K562 (cell line): Measurements from ENCODE around the gene FHIT. TPM values are rescaled to one million over a fixed set of nuclear protein-coding genes. Genes with fewer than 3 reads are reported as not detected.

Source experiments
- ATAC-seq: fragments of 200-7000 bp; cut with Tn5 transposase; 3 replicates; pipeline ENCODE4 v1.9.1; 2020; ENCODE audit warnings: moderate library complexity
- BruUV-seq: library from RNA; stranded (reverse); fragments of 400-500 nt; replicated peaks from 2 replicates; lab custom pipeline; 2021; lab: Mats Ljungman, UMichigan
- CTCF ChIA-PET: fragments of 300-600 bp; formaldehyde crosslinking; extraction: SDS; loops from one replicate; lab custom pipeline; 2021; ENCODE audit warnings: low intra/inter-chr PET ratio; lab: Yijun Ruan, JAX
- POLR2A ChIA-PET: fragments of 300-600, 350-650 bp; sonication (Branson Sonifier 250); formaldehyde crosslinking; extraction: SDS; loops from one replicate; lab custom pipeline; 2021; ENCODE audit warnings: antibody characterized with exemption, inconsistent platforms; lab: Yijun Ruan, JAX
- DNase-seq, 4 experiments: peaks; one replicate each; pipeline versions ENCODE4 v3.0.0 to v3.0.0-alpha.2; 2011 to 2018; ENCODE audit warnings: low spot score in 3 of 4, mixed read lengths in 3 of 4; ENCODE audit errors: extremely low read depth in 1 of 4
- FAIRE-seq: peaks from 2 replicates; lab custom pipeline; 2011; peaks lifted over from hg19 to GRCh38; lab: Jason Lieb, UNC
- H2AFZ ChIP-seq: 2 replicates; pipeline ENCODE4 v1.6.0; 2011; ENCODE audit warnings: low read depth, low read length, control low read depth, inconsistent platforms
- H3K27ac ChIP-seq: fragments of 200-600 bp; 3 replicates; pipeline ENCODE4 v1.8.0; 2011; ENCODE audit warnings: low read depth, mild to moderate bottlenecking, control low read depth, inconsistent platforms, low read length, moderate library complexity, mixed read lengths; ENCODE audit errors: extremely low read depth
- H3K27me3 ChIP-seq, 2 experiments: fragments of 300-600 bp in 1 of 2; 2 replicates in 1 of 2; 3 replicates in 1 of 2; pipeline versions ENCODE4 v1.6.0 to v1.8.0; 2011; ENCODE audit warnings: inconsistent platforms in 2 of 2, low read length in 2 of 2, mild to moderate bottlenecking in 1 of 2, mixed read lengths in 1 of 2, moderate library complexity in 1 of 2; ENCODE audit not compliant: control insufficient read depth in 2 of 2, insufficient read depth in 2 of 2
- H3K36me3 ChIP-seq: fragments of 300-600 bp; 3 replicates; pipeline ENCODE4 v1.8.0; 2011; ENCODE audit warnings: mild to moderate bottlenecking, low read length, inconsistent platforms; ENCODE audit not compliant: control insufficient read depth, insufficient read depth
- H3K4me1 ChIP-seq, 2 experiments: fragments of 200-600 bp in 1 of 2; replicated peaks in 1 of 2; 2 replicates in 1 of 2; 3 replicates in 1 of 2; pipeline versions ENCODE4 v1.5.1 to v1.8.0; 2011; ENCODE audit warnings: inconsistent platforms in 2 of 2, low read length in 2 of 2, mild to moderate bottlenecking in 1 of 2, mixed read lengths in 1 of 2, moderate library complexity in 1 of 2; ENCODE audit not compliant: control insufficient read depth in 2 of 2, insufficient read depth in 2 of 2
- H3K4me2 ChIP-seq: 2 replicates; pipeline ENCODE4 v1.6.1; 2011; ENCODE audit warnings: low read length, control low read depth, inconsistent platforms, mixed read lengths; ENCODE audit not compliant: insufficient read depth
- H3K4me3 ChIP-seq: fragments of 200-600 bp; sonication (generic), shearing (Covaris generic); 2 replicates; pipeline ENCODE4 v1.5.1; 2016; ENCODE audit warnings: control low read depth, inconsistent platforms
- H3K79me2 ChIP-seq: fragments of 200-600 bp; 3 replicates; pipeline ENCODE4 v1.8.0; 2011; ENCODE audit warnings: low read length, inconsistent platforms; ENCODE audit not compliant: control insufficient read depth, insufficient read depth
- H3K9ac ChIP-seq, 2 experiments: 2 replicates each; pipeline versions ENCODE4 v1.6.0 to v1.6.1; 2011; ENCODE audit warnings: low read depth in 2 of 2, low read length in 2 of 2, control low read depth in 1 of 2, inconsistent platforms in 1 of 2, mild to moderate bottlenecking in 1 of 2, mixed read lengths in 1 of 2; ENCODE audit not compliant: insufficient read depth in 1 of 2
- H3K9me1 ChIP-seq: one replicate; pipeline ENCODE4 v1.6.0; 2011; ENCODE audit warnings: inconsistent platforms, mild to moderate bottlenecking, low read length, moderate library complexity; ENCODE audit not compliant: control insufficient read depth, insufficient read depth
- H3K9me3 ChIP-seq: replicated peaks from 2 replicates; pipeline ENCODE4 v1.5.1; 2011; ENCODE audit warnings: low read depth, low read length, inconsistent platforms; ENCODE audit not compliant: control insufficient read depth, insufficient read depth
- H4K20me1 ChIP-seq: replicated peaks from 2 replicates; pipeline ENCODE4 v1.6.1; 2011; ENCODE audit warnings: low read length, inconsistent platforms, mixed read lengths; ENCODE audit not compliant: control insufficient read depth, insufficient read depth
- CHD2 ChIP-seq: IDR thresholded peaks from 2 replicates; pipeline ENCODE4 v1.6.1; 2011; ENCODE audit warnings: low read depth, low read length
- KLF1 ChIP-seq: fragments of 450-650 bp; IDR thresholded peaks from 2 replicates; pipeline ENCODE4 v1.6.1; 2016; ENCODE audit warnings: missing genetic modification characterization, missing compliant biosample characterization
- MYNN ChIP-seq, 2 experiments: sonication (generic); formaldehyde crosslinking in 1 of 2; IDR thresholded peaks; 2 replicates each; pipeline versions ENCODE4 v1.5.0 to v1.6.1; 2016 to 2020; ENCODE audit warnings: antibody characterized with exemption in 1 of 2, missing genetic modification reagents in 1 of 2
- SUPT5H ChIP-seq: fragments of 450-650 bp; IDR thresholded peaks from 2 replicates; pipeline ENCODE4 v1.6.1; 2016
- WGBS: fragments of 100-300 bp; shearing (Covaris generic); methylation state at CpG from one replicate; pipeline ENCODE4 v1.1.6; 2016; ENCODE audit warnings: low coverage, mixed read lengths; ENCODE audit not compliant: insufficient coverage; ENCODE audit errors: missing lambda C conversion rate; 5-methylcytosine and 5-hydroxymethylcytosine counted together
- in situ Hi-C: fragments of 300-500 bp; cut with MboI; formaldehyde crosslinking; loops from 4 replicates; pipeline ENCODE4 v1.15.0; 2018; ENCODE audit warnings: inconsistent platforms, mixed read lengths
- intact Hi-C: fragments of 100-400 bp; cut with micrococcal nuclease; formaldehyde crosslinking; loops from 2 replicates; pipeline ENCODE4 v1.14.2; 2022
- polyA plus RNA-seq, 8 experiments: library from polyadenylated mRNA; depleted of rRNA in 4 of 8; stranded (reverse) in 5 of 8; unstranded in 3 of 8; fragments of >200 nt; fragmentation: Nextera tagmentation in 2 of 8; fragmentation: Illumina TruSeq in 1 of 8; extraction: Ambion mirVana in 2 of 8; extraction: Trizol in 1 of 8; gene quantifications; 2 replicates each; pipeline versions ENCODE4 v1.2.1 to v1.2.3, GENCODE V29; 2011 to 2014; ENCODE audit warnings: inconsistent platforms in 1 of 8, missing spikeins in 1 of 8
- total RNA-seq, 7 experiments: library from RNA; depleted of rRNA in 6 of 7; stranded (reverse); fragments of >200 nt in 6 of 7; fragmentation: Illumina TruSeq in 2 of 7; extraction: Trizol in 2 of 7; gene quantifications; 2 replicates each; pipeline versions ENCODE4 v1.2.1 to v1.2.3, GENCODE V29; 2011 to 2021; ENCODE audit warnings: low replicate concordance in 1 of 7
- TF ChIP-seq, protein P1 (sequence below), 2 experiments: fragments of 450-650 bp; IDR thresholded peaks; 2 replicates each; pipeline ENCODE4 v1.6.1; 2016; ENCODE audit warnings: mild to moderate bottlenecking in 2 of 2, borderline replicate concordance in 1 of 2, low read depth in 1 of 2, moderate library complexity in 1 of 2
- TF ChIP-seq, protein P2 (sequence below): sonication (generic); formaldehyde crosslinking; IDR thresholded peaks from 2 replicates; pipeline ENCODE4 v1.8.1; 2022; ENCODE audit warnings: missing genetic modification reagents
- TF ChIP-seq, protein P3 (sequence below), 2 experiments: fragments of 450-650 bp in 1 of 2; sonication (generic) in 1 of 2; formaldehyde crosslinking in 1 of 2; IDR thresholded peaks in 1 of 2; conservative IDR thresholded peaks in 1 of 2; 2 replicates each; pipeline versions ENCODE4 v1.6.1 to v1.8.1; 2016 to 2023; ENCODE audit warnings: mild to moderate bottlenecking in 2 of 2, moderate library complexity in 2 of 2, inconsistent platforms in 1 of 2, missing genetic modification reagents in 1 of 2
- TF ChIP-seq, protein P4 (sequence below): fragments of 450-650 bp; IDR thresholded peaks from 2 replicates; pipeline ENCODE4 v1.6.1; 2014; ENCODE audit warnings: low read depth, mild to moderate bottlenecking, moderate library complexity, borderline replicate concordance

FHIT gene
- total and polyA plus RNA-seq, 9 of the 15 experiments (the other 6 are each of a cell fraction or from before 2014, with no cell fraction given): 1.7 to 9.1 (median 4.3) TPM

DNA sequence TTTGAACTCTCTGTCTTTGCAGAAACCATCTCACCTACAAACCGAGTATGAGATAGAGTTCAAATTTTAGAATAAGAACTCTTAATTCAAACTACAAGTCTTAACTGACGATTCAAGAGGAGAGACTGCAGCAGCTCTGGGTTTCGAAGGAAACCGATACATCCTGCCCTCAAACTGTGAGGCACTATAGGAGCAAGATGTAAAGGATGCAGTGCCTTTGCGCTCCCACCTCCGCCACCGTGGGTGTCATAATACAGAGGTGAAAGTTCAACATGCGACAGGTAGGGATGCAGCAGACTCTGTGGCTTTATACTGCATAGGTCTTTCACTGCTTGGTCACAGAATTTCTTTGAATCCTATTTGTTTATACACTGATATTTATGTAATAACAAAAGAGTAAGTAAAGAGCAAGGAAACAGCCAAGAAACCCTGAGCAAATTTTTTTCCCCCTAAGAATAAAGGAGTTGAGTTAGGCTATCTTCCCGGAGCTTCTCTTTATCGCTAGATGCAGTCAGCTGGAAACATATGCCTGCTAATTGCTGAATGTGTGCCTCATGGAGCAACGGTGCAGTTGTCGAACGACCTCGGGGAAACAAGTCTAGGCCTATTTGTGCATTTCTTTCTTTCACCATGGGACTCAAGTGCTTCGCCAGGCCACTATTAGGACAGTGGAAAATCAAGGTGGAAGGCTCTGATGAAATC, 1103.9 kb downstream of the FHIT start:
- ATAC-seq: no peak
- BruUV-seq: no TSS peak
- TF ChIP-seq, protein P1, sequence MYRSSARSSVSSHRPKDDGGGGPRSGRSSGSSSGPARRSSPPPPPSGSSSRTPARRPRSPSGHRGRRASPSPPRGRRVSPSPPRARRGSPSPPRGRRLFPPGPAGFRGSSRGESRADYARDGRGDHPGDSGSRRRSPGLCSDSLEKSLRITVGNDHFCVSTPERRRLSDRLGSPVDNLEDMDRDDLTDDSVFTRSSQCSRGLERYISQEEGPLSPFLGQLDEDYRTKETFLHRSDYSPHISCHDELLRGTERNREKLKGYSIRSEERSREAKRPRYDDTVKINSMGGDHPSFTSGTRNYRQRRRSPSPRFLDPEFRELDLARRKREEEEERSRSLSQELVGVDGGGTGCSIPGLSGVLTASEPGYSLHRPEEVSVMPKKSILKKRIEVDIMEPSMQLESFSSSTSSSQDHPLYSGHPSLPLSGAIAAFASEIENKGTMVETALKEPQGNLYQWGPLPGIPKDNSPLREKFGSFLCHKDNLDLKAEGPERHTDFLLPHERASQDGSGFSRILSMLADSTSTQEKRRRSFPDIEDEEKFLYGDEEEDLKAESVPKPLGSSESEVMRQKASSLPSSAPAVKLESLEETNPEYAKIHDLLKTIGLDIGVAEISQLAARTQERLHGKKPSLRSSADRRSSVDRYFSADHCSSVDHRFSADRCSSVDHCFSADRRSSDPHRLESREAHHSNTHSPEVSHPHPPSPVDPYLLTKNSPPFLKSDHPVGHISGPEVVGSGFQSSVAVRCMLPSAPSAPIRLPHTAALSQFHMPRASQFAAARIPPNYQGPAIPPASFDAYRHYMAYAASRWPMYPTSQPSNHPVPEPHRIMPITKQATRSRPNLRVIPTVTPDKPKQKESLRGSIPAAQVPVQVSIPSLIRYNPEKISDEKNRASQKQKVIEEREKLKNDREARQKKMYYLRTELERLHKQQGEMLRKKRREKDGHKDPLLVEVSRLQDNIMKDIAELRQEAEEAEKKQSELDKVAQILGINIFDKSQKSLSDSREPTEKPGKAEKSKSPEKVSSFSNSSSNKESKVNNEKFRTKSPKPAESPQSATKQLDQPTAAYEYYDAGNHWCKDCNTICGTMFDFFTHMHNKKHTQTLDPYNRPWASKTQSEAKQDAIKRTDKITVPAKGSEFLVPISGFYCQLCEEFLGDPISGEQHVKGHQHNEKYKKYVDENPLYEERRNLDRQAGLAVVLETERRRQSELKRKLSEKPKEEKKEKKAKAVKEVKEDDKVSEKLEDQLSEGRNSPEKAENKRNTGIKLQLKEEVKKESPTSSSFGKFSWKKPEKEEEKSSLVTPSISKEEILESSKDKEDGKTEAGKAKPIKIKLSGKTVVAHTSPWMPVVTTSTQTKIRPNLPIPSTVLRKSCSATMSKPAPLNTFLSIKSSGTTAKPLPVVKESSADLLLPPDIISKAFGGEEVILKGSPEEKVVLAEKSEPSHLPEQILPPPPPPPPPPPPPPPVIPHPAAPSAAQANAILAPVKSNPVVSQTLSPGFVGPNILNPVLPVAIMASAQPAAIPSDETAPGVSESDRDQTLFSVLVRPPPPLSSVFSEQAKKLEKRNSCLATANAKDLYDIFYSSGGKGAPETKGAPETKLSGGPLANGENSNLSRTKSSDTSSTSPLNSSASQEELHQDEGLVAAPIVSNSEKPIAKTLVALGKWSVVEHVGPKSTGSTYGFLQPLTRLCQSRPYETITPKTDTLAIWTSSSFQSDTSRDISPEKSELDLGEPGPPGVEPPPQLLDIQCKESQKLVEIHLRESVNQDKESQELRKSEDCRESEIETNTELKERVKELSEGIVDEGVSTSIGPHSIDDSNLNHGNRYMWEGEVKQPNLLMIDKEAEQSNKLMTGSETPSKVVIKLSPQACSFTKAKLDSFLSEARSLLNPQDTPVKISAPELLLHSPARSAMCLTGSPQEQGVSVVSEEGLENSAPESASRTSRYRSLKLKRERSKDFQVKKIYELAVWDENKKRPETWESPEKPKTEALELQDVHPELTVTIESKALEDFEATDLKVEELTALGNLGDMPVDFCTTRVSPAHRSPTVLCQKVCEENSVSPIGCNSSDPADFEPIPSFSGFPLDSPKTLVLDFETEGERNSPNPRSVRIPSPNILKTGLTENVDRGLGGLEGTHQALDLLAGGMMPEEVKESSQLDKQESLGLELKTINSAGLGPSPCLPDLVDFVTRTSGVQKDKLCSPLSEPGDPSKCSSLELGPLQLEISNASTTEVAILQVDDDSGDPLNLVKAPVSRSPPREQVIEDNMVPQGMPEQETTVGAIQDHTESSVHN (IDR thresholded peaks at IDR 0.05; ENCODE audit: borderline replicate concordance in 1 of 2, low read depth in 1 of 2): no peak
- TF ChIP-seq MYNN (IDR thresholded peaks at IDR 0.05) (no peak), MYNN (CRISPR knock-in tag; IDR thresholded peaks at IDR 0.05) (no peak), CHD2 (no peak), SUPT5H (no peak), KLF1 (tag) (no peak)
- TF ChIP-seq, protein P2, sequence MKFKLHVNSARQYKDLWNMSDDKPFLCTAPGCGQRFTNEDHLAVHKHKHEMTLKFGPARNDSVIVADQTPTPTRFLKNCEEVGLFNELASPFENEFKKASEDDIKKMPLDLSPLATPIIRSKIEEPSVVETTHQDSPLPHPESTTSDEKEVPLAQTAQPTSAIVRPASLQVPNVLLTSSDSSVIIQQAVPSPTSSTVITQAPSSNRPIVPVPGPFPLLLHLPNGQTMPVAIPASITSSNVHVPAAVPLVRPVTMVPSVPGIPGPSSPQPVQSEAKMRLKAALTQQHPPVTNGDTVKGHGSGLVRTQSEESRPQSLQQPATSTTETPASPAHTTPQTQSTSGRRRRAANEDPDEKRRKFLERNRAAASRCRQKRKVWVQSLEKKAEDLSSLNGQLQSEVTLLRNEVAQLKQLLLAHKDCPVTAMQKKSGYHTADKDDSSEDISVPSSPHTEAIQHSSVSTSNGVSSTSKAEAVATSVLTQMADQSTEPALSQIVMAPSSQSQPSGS: no peak
- TF ChIP-seq, protein P3, sequence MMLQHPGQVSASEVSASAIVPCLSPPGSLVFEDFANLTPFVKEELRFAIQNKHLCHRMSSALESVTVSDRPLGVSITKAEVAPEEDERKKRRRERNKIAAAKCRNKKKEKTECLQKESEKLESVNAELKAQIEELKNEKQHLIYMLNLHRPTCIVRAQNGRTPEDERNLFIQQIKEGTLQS (IDR thresholded peaks at IDR 0.05): no peak
- TF ChIP-seq, protein P3 (CRISPR knock-in tag; conservative IDR thresholded peaks at IDR 0.05): no peak
- TF ChIP-seq, protein P4, sequence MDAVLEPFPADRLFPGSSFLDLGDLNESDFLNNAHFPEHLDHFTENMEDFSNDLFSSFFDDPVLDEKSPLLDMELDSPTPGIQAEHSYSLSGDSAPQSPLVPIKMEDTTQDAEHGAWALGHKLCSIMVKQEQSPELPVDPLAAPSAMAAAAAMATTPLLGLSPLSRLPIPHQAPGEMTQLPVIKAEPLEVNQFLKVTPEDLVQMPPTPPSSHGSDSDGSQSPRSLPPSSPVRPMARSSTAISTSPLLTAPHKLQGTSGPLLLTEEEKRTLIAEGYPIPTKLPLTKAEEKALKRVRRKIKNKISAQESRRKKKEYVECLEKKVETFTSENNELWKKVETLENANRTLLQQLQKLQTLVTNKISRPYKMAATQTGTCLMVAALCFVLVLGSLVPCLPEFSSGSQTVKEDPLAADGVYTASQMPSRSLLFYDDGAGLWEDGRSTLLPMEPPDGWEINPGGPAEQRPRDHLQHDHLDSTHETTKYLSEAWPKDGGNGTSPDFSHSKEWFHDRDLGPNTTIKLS: no peak

More for the DNA sequence above, 1103.9 kb downstream of the FHIT start:
- DNase-seq (no peak), FAIRE-seq (no peak)
- no peaks in the 10 kb centered on the region for H3K9me1 ChIP-seq
- no peak overlapping the region for H3K9ac ChIP-seq
- WGBS: 53% methylated on average over 14 of the region's 15 CpGs
- no peaks in the 10 kb centered on the region for H3K27me3 ChIP-seq
- H3K36me3 ChIP-seq: no peaks in the 10 kb centered on the region
- H3K4me3 ChIP-seq: no peak overlapping the region
- H4K20me1 ChIP-seq: no peaks in the 10 kb centered on the region
- in situ Hi-C loops (no loop called here), intact Hi-C loops (no loop called here)
- H3K27ac ChIP-seq: no peak overlapping the region
- no peak overlapping the region for H2AFZ ChIP-seq
- no peaks in the 10 kb centered on the region for H3K79me2 ChIP-seq
- no peaks in the 10 kb centered on the region for H3K4me1 ChIP-seq
- ChIA-PET CTCF (no interaction called here), POLR2A (interaction anchor here (0.7 kb wide), 1 partner anchor 400 kb away, joined by 4 read pairs; no protein-coding TSS in a partner anchor)
- no peaks in the 10 kb centered on the region for H3K9me3 ChIP-seq
- no peak overlapping the region for H3K4me2 ChIP-seq
